ENCODE measurements around the gene SMARCD3.

Gene SMARCD3

GRCh38 chr7:151235091-151235787 lies 13.3 kb downstream of the SMARCD3 start:
- no peak for DNase-seq

DNA sequence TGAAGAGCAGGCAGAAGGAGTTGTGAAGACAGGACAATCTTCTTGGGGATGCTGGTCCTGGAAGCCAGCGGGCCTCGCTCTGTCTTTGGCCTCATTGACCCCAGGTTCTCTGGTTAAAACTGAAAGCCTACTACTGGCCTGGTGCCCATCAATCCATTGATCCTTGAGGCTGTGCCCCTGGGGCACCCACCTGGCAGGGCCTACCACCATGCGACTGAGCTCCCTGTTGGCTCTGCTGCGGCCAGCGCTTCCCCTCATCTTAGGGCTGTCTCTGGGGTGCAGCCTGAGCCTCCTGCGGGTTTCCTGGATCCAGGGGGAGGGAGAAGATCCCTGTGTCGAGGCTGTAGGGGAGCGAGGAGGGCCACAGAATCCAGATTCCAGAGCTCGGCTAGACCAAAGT lies 14.7 kb downstream of the SMARCD3 start:
- no peak for DNase-seq

DNA sequence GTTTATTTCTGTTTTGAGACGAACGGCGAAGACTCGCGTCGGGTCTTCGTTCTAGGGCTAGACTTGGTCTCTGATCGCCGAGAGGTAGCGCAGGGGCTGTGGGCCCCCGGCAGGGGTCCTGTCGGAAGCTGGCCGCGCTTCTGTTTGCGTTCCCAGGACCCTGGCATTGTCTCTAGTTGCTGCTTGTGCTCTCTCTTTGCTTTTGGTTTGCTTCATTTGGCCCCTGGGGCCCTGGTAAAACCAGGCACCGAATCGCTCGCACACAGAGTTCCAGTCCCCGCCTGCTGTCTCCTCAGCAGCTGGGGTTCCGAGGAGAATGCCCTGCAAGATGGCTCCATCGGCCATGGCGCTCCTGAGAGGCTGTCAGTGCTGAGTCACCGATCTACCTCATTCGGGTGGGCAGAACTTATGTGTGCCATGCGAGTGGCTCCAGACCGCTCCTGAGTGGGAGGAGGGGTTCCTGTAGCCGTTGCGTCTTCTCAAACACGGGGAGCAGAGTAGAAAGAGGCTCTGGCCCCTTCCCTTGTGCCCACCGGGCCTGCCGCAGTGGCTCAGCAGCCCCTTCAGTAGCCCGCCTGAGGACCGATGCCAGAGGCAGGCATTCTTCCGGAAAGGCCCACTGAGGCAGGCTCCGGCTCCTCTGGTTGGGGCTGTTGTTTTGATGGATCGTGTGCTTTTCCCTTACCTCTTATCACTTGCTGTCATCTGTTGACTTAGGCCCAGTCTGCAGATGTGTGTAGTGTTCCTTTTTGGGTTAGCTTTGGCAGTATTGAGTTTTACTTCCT lies 15.4 kb downstream of the SMARCD3 start:
- DNase-seq, result no peak

- DNase-seq, result peak; percentile 24
Observed at GRCh38 chr7:151232091-151232916, 16.2 kb downstream of the SMARCD3 start, which contains the start of gene CHPF2. TSS of gene CHPF2 (plus strand) at chr7:151232483. CDS start at chr7:151234012, 1,529 bp downstream.

GRCh38 chr7:151231080-151231479 lies 17.4 kb downstream of the SMARCD3 start:
- no peak for DNase-seq

GRCh38 chr7:151229249-151229648 lies 19.2 kb downstream of the SMARCD3 start:
- DNase-seq, result no peak

DNA sequence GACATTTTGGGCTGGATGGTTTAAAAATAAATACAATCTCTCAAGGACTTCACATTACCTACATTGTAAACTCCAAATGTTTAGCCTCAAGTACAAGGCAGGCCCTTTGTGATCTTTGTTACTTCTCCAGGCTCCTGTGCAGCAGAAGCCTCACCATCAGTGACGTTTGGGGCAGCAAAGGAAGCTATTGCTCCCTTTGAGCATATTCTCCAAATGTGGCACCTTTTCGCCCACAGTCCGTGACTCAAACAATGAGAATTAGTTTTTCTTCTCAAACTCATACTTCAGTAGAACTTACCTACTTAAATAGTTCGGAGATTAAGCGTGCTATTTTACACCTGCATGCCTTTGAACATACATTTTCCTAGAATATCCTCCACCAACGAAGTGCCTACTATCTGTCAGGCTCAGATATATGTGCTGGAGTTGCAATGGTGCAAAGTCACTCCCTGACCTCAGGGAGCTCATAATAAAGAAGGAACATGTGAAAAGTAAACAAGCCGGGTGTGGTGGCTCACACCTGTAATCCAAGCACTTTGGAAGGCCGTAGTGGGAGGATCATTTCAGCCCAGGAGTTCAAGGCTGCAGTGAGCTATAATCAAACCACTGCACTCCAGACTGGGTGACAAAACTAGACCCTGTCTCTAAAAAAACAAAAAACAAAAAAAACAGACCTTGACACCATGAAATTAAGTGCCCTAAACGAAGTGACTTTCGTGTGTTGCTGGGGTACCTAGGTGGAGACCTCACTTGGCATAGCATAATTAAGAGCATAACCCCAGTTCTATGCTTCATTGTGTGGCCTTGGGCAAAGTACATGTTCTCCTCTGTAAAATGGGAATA lies 20.2 kb downstream of the SMARCD3 start:
- no peak for DNase-seq

DNA sequence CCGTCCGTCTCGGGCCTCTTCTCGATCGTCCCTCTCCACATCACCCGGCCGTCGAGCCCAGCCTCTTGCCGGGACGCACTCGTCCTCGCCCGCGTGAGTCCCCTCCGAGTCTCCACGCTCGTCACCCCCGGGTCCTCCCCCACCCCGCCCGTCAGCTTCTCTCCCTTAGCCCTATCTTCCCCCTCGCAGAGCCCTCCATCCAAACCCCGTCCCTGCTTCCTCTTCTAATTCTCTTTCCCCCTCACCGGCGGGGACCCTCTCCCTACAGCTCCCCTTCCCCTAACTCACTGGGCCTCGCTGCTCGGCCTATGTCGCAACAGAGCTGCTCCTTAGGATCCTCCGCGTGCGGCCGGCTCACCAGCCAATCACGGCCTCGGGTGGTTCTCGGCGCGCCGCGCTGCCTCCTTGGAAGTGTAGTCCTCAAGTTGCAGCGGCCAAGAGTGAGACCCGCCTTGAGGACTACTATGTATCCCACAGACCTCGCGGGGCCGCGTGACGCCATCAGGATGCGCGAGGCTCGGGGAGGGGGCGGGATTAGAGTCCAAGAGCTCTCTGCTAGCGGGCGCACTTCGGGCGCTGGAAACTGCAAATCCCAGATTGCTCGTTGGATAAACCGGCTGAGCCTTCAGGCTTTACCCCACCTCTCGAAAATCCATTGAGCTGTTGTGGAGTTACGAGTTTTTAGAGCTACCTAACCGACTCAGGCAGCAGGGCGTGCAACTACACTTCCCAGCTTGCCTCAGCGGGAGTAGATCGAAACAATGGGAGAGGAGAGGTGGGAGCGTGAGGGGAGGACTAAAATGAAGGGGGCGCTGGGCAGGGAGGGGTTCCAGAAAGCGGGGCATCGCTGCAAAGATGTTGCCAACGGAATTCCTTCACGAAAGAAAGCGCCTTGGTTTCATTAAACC lies 21.4 kb downstream of the SMARCD3 start, which contains the start of gene ABCF2:
ABCF2 (minus strand) TSS at position 331 of the 908 bp plus-strand sequence. CDS start 747 bp downstream, outside the sequence.
- peak; percentile 89 for DNase-seq

GRCh38 chr7:151226560-151226874 lies 22.0 kb downstream of the SMARCD3 start:
- no peak for DNase-seq

DNA sequence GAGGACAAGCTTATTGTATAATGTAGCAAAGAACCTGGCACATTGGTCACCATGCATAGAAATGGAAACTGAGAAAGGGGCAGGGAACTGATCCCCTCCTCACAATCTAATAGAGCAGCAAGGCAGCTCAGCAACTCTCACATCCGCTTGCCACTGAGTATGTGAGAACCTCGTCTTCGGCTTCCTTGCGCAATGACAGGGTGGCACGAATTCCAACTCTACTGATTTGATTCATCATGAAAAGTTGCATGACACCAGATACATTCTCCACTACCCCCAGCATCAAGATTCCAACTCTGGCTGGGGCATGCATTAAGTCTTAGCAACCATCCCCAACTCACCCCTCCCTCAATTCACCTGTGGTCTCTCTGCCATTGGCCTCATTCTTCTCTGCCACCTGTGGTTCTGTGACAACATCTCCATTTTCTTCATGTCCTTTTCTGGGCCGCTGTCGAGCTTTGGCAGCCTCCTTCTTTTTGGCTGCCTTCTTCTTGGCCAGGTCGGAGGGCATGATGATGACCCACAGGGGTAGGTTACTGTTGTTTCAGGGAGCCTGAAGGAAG lies 22.5 kb downstream of the SMARCD3 start:
- no peak for DNase-seq

DNA sequence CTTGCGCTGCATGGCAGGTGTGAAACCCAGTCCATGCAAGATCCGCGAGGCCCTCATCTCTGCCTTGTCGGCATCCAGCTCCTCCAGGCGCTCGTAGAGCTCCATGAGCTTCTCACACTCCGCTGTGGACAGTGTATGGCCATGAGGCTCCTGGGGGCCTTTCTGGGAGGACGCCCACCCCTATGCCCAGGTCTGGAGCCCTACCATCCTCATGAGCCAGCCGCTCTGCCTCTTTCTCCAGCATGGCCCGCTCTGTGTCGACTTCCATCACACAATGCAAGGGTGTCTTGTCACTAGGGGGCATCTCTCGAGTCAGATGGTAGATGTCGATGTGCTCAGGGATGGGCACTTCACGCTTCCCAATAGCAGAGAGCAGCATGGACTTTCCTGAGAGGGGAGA lies 24.8 kb downstream of the SMARCD3 start:
- no peak for DNase-seq

DNA sequence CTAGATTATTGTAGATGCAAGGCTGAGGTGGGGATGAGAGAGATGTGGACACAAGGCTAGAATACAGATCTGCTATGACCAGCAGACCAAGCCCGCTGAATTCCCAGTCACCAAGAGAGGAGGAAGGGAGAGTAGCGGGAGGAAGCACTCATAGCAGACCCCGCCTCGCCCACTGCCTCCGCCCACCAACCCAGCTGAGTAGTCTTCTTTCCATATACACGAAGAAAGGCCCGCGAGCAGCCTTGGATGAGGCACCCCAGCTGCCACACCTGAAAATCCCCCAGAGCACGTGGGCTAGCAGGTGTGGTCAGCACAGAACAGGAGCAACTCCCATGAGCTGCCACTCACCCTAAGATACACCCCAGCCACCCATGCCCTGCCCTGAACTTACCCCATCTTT lies 30.3 kb downstream of the SMARCD3 start:
- no peak for DNase-seq

- DNase-seq, result no peak
Observed at GRCh38 chr7:151215396-151215795, 33.1 kb downstream of the SMARCD3 start.

- DNase-seq, result no peak
Observed at GRCh38 chr7:151213826-151214225, 34.7 kb downstream of the SMARCD3 start.

GRCh38 chr7:151212626-151213025 lies 35.9 kb downstream of the SMARCD3 start:
- no peak for DNase-seq

GRCh38 chr7:151211155-151211772 lies 37.2 kb downstream of the SMARCD3 start:
- DNase-seq, result no peak

DNA sequence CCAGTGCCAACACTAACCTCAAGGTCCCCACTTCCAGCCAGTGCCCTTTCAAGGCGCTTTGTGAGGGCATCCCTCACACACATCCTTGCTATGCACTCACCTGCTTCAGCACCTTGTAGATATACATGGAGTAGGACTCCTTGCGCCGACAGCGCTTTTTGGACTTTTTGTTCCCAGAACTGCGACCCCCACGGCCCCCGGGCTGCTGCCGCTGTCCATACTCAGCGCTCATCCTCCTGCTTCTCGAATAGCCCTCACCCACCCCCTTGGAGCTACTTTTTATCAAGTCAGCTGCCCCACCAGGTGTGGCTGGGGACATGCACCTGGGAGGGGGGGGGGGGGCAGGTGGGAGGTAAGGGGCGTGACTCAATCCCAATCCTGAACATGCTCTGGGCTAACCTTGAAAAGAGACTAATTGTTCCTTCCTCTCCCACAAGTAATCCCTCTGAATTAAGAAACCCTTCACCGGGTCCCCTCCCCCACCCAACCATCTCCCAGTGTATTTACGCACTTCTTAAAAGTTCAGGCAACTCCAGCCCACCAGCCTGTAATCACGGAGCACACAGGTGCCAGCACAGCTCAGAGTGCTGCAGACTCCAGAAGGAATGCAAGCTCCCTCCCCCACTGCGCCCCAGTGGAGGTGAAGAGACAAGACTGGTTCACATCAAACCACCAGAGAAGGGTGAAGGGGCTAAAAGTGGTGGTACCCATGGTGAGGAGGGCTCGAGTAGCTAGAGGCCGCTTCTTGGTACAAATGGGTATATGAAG lies 38.2 kb downstream of the SMARCD3 start, which contains the start of gene H2BK1:
H2BK1 (minus strand) TSS at position 402 of the 768 bp plus-strand sequence; CDS start at position 232, 170 bp downstream.
- DNase-seq, result no peak

DNA sequence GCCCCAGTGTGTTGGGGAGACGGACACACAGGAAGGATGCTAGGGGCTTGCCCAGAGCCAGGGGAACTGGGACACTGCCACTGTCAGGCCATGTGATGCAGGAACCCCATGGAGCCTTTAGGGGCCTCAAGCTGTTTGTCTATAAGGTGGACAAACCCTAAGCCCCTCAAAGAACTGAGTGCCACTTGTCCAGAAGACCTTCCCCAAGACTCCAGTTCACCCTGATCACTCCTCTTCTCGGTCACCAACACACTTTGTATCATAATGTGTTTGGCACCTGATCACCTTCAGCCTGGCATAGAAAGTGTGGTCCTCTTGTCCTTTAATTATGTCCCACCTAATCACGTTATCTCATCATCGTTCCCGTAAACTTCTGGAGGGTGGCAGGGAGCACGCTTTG lies 38.9 kb downstream of the SMARCD3 start:
- DNase-seq, result no peak

GRCh38 chr7:151208253-151208862 lies 40.1 kb downstream of the SMARCD3 start:
- DNase-seq, result no peak

All from NCI-H524 treated with DMSO at 0.1 percent for 48 hours (cell line).